Muscle of back (tissue), 11 donors: ENCODE measurements around the gene SIRPG. TPM values are rescaled to one million over a fixed set of nuclear protein-coding genes. Genes with fewer than 3 reads are reported as not detected.
"Not testable (repeated sequence)": the region's sequence is repeated elsewhere in the genome, so short reads cannot be mapped to it uniquely, and the experiment has no call there.

ENCODE experiments used
- DNase-seq, 3 donors: peaks; one replicate each; pipeline versions ENCODE4 v3.0.0 to v3.0.0-alpha.2; 2013
- polyA plus RNA-seq, 10 donors: library from polyadenylated mRNA; unstranded; fragments of 120-200 nt; gene quantifications; one replicate each; pipeline ENCODE4 v1.2.1, GENCODE V29; 2013; ENCODE audit not compliant: insufficient read length in 10 of 10

The SIRPG gene
- polyA plus RNA-seq, 10 donors, result 0.32 to 3.1 (median 0.67) TPM; not detected in 7

DNA sequence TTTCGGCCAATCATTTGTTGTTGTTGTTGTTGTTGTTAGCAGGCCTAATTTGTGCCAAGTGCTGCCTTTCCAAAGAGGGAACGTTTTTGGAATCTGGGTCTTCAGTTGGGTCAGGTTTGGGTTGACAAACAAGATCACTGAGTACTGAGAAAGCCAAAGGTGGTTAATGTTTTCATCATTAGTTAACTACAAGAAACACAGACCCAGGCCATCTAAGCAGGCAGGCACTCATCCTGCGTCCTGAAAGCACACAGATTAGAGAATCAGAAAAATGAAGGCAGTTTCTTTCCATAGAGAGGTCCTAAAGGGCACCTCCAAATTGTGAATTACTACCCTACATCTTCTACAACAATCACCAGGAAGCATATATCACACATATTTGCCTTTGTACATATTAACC lies 15.1 kb upstream of the SIRPG start:
- DNase-seq, result no peak

GRCh38 chr20:1671891-1672669 lies 14.5 kb upstream of the SIRPG start:
- DNase-seq, result no peak

DNA sequence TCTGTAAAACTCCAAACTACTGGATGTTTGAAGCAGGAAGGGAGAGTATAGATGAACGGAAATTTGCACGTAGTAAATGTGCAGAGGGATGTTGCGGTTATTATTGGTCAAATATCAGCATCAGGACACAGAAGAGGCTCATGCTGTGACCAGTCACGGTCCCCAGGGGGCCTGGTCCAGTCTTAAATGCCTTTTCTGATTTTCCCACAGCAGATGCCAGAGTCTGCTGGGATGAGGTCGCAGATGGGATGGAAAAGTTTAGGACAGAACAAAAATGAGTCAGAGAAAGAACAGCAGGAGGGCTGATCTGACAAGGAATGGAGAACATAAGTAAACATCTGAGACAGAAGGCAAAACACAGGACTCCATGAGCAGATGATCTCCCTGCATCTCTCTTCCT lies 11.7 kb upstream of the SIRPG start:
- DNase-seq, result no peak

GRCh38 chr20:1667502-1668085 lies 10.0 kb upstream of the SIRPG start:
- no peak for DNase-seq

DNA sequence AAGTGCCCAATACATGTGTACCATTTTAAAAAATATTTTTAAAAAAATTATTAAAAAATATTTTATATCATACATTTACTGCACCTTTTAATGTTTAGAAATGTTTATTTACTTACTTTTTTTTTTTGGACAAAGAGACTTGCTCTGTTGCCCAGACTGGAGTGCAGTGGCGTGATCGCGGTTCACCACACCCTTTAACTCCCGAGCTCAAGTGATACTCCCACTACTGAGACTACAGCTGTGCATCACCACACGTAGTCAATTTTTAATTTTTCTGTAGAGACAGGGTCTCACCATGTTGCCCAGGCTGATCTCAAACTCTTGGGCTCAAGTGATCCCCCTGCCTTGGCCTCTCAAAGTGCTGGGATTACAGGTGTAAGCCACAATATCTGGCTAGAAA lies 9.2 kb upstream of the SIRPG start:
- no peak for DNase-seq

DNA sequence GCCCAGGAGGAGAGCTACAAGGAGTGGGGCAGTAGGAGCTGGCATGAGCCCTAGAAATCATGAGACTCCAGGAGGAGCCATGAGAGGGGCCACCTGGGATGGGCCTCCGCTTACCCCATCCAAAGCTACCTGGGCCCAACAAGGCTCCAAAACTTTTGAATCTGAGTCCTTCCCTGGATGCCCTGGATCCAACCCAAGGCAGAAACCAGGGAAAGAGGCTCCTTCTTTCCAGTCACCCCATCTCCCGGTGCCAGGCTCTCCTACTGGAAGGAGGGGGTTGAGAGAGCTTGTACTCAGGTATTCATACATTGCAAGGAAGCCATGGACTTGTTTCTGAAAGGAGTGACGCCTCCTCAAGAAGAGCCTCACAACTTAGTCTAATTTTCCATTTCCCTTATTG lies 7.8 kb upstream of the SIRPG start:
- no peak for DNase-seq

GRCh38 chr20:1664911-1665310 lies 7.3 kb upstream of the SIRPG start:
- no peak for DNase-seq

DNA sequence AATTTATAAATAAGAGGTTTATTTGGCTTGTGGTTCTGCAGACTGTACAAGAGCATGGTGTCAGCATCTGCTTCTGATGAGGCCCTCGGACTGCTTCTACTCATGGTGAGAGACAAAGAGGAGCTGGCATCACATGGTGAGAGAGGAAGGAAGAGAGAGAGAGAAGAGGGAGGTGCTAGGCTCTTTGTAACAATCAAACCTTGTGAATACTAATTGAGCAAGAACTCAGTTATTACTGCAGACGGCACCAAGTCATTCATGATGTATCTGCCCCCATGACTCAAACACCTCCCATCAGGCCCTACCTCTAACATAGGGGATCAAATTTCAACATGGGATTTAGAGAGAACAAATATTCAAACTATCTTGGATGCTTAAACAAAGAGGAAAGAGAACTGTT lies 6.3 kb upstream of the SIRPG start:
- no peak for DNase-seq

GRCh38 chr20:1661542-1662299 lies 4.1 kb upstream of the SIRPG start:
- no peak for DNase-seq

DNA sequence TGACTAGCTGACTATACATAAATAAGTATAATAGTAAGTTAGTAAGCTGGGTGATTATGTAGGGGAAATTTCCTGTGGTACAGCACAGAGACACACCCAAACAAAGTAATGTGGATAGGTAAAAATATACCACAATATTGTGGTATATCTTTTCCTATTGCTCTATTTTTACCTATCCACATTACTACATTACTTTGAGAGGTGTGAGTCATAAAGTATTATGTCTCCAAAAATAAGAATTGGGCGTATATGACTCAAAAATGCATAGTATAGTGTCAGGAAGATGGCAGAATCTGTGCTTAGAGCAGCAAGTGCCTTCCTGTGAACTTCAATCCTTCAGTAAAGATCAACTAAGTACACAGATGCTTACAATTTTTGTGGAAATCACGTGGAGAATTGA lies 2.7 kb upstream of the SIRPG start:
- DNase-seq, result no peak

GRCh38 chr20:1656844-1657243 lies 735 bp downstream of the SIRPG start:
- no peak for DNase-seq

DNA sequence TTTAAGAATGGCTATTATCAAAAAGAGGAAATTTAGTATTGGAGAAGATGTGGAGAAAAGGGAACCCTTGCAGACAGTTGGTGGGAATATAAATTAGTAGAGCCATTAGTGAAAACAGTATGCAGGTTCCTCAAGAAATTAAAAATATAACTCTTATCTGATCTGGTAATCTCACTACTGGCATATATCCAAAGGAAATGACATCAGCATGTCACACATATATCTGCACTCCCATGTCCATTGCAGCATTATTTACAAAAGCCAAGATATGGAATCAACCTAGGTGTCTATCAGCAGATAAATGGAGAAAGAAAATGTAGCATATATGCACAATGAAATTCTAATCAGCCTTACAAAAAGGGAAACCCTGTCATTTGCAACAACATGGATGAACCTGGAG lies 2.6 kb downstream of the SIRPG start:
- DNase-seq, result no peak

- DNase-seq, result no peak
Observed at GRCh38 chr20:1652960-1653359, 4.6 kb downstream of the SIRPG start.

DNA sequence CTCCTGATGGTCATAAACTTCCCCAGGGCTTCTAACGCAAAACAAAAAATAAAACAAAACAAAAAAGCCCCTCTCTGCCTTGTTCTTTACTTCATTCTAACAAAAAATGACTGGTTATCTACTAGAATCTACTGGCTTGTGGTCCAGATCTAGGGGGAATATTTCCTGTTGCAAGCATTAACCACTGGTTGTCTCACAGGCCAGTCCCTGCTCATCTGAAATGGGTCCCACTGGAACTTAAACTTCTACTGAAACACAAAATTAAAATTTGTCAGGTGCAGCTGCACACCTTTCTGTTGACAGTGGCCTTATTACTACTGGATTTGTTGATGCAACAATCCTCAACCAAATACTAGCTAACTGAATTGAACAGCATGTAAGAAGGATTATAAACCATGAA lies 5.5 kb downstream of the SIRPG start:
- DNase-seq, result no peak

DNA sequence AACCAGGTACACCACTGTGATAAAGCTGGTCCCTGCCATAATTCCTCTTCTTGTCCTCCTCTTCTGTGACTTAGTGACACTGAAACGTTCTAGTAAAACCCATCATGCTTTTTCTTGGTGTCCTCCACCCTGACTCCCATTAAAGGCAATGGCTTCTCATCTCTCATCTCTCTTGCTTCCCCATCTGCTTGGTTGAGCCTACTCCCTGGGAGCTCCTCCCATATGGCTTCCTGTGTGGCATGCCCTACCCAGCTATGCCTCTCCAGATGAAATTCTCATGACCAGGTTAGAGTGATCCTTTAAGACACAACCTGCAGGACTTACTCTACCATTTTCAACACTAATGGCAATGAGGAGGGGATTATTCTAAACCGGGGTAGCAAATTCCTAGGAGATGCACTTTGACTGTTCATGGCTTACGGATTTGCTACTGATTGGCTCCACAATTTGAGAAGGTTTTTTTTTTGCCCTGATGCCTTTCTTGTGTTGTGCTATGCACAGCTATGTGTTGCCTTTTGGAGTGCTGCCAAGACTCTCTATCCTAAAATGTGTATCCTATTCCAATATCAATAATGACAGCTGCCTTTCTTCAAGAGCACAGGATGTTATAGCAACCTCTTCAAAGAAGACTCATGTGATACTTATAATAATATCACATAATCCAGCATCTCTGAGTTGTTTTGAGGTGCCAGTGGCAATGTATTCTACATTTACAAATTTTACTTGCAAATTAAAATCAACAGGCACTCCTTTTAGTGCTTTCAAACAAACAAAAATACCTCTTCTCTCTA lies 6.1 kb downstream of the SIRPG start:
- no peak for DNase-seq

DNA sequence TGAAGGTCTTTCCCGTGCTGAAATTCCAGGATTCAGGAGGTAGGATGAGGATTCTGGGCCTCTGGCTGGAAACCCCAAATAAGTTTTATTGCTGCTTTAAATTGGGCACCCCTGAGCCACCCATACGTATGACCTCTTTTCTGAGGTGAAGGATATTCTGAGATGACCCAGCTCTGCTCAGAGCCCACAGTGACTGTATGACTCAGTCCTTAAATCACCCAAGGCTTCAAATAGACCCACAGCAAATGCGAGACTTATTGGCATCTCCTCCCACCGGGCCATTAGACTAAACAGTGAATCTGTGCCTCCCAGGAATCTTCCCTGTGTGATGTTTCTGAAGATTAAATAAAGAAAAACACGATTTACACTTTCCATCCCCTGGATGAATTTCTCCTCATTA lies 9.5 kb downstream of the SIRPG start:
- no peak for DNase-seq

GRCh38 chr20:1646975-1647431 lies 10.6 kb downstream of the SIRPG start:
- DNase-seq, result no peak

GRCh38 chr20:1644101-1644962 lies 13.2 kb downstream of the SIRPG start:
- DNase-seq, result no peak

GRCh38 chr20:1638643-1639042 lies 18.9 kb downstream of the SIRPG start:
- not testable (repeated sequence) for DNase-seq

DNA sequence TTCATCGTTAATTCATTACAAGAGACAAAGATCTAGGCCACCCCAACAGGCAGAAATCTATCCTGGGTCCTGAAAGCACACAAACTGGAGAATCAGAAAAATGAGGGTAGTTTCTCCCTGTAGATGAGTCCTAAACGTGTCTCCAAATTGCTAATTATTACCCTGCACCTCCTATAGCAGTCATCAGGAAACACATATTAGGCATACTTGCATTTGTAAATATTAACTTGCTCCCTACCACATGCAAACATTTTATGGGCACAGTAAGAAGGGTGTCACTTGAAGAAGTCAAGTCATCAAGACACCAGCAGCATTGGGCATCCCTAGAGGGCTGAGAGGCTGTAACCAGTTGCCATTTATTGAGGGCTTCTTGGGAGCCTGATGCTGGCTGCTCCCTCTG lies 19.8 kb downstream of the SIRPG start:
- no peak for DNase-seq

DNA sequence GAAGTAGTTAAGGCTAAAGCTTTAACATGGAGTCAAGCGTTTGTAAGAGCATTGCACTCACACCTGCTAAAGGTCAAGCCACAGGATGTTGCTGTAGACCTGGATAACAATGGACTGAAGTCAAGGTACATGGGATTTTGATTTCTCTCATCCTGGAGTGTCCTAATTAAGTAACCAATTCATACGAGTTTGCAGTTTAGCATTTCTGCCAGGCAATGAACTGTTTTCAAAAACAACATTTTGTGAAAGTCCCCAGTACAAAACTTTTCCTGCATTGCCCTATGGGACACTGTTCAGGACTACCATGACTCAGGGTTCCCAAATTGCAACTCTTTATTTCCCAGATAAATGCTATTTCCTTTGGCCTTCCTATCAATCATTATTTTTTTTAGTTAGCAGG lies 20.4 kb downstream of the SIRPG start:
- no peak for DNase-seq
